GM18526 (cell line): ENCODE data around the gene RSPH6A.

Experiments
- POLR2A ChIP-seq: IDR thresholded peaks from 3 replicates; pipeline ENCODE4 v1.6.1; 2011; ENCODE audit not compliant: insufficient read length; ENCODE audit errors: extremely low read depth

RSPH6A gene

GRCh38 chr19:45793178-45793564, 21.9 kb downstream of the RSPH6A start:
- no peak for TF ChIP-seq POLR2A

- TF ChIP-seq POLR2A, result peak; percentile 72
Measured at GRCh38 chr19:45792470-45793177, 22.5 kb downstream of the RSPH6A start, which contains the start of gene DMWD. TSS of gene DMWD (minus strand) at chr19:45792845. CDS start at chr19:45792756, 89 bp downstream.

- TF ChIP-seq POLR2A, result no peak
Measured at GRCh38 chr19:45791744-45792469, 23.2 kb downstream of the RSPH6A start.

GRCh38 chr19:45790942-45791341, 24.2 kb downstream of the RSPH6A start:
- TF ChIP-seq POLR2A, result no peak

- no peak for TF ChIP-seq POLR2A
Measured at GRCh38 chr19:45789035-45789786, 25.9 kb downstream of the RSPH6A start.

GRCh38 chr19:45786533-45786894, 28.6 kb downstream of the RSPH6A start:
- no peak for TF ChIP-seq POLR2A

- TF ChIP-seq POLR2A, result no peak
Measured at GRCh38 chr19:45785781-45786532, 29.2 kb downstream of the RSPH6A start.

- no peak for TF ChIP-seq POLR2A
Measured at GRCh38 chr19:45785097-45785496, 30.0 kb downstream of the RSPH6A start.

GRCh38 chr19:45784096-45784495, 31.0 kb downstream of the RSPH6A start:
- TF ChIP-seq POLR2A, result no peak

- TF ChIP-seq POLR2A, result no peak
Measured at GRCh38 chr19:45782820-45783785, 32.0 kb downstream of the RSPH6A start.

GRCh38 chr19:45782162-45782691, 32.9 kb downstream of the RSPH6A start, which contains the start of gene DMPK:
TSS of gene DMPK (minus strand) at chr19:45782490. CDS start at chr19:45782352, 138 bp downstream.
- no peak for TF ChIP-seq POLR2A

GRCh38 chr19:45781214-45782161, 33.6 kb downstream of the RSPH6A start:
- TF ChIP-seq POLR2A, result no peak

GRCh38 chr19:45780448-45781213, 34.5 kb downstream of the RSPH6A start:
- no peak for TF ChIP-seq POLR2A
